Endothelial cell of umbilical vein (primary cell): ENCODE measurements around the gene MAP3K4. TPM values are rescaled to one million over a fixed set of nuclear protein-coding genes. Genes with fewer than 3 reads are reported as not detected.

Experiments
- BruUV-seq: library from RNA; stranded (reverse); fragments of 400-500 nt; replicated peaks from 2 replicates; lab custom pipeline; 2021; lab: Mats Ljungman, UMichigan
- CTCF ChIA-PET: fragments of 300-600, 350-600 bp; sonication (Branson Sonifier 250); formaldehyde crosslinking; loops from one replicate; lab custom pipeline; 2021; ENCODE audit warnings: antibody characterized with exemption, inconsistent platforms; lab: Charles Lee
- POLR2A ChIA-PET: fragments of 300-600, 350-600 bp; sonication (Branson Sonifier 250); formaldehyde crosslinking; loops from one replicate; lab custom pipeline; 2021; ENCODE audit warnings: antibody characterized with exemption, inconsistent platforms; lab: Charles Lee
- DNase-seq: peaks from one replicate; pipeline ENCODE4 v3.0.0-alpha.2; 2011; ENCODE audit warnings: low read depth, low spot score
- FAIRE-seq: peaks from 2 replicates; lab custom pipeline; 2011; peaks lifted over from hg19 to GRCh38; lab: Jason Lieb, UNC
- H2AFZ ChIP-seq: 2 replicates; pipeline ENCODE4 v1.6.0; 2012; ENCODE audit warnings: low read depth, low read length, control low read depth, inconsistent platforms
- H3K27ac ChIP-seq: 2 replicates; pipeline ENCODE4 v1.5.1; 2011; ENCODE audit warnings: low read depth, mild to moderate bottlenecking, control low read depth, low read length, moderate library complexity; ENCODE audit not compliant: insufficient read depth
- H3K27me3 ChIP-seq, 2 experiments: 2 replicates each; pipeline versions ENCODE4 v1.6.0 to v1.6.1; 2011; ENCODE audit warnings: low read length in 2 of 2, mixed read lengths in 1 of 2; ENCODE audit not compliant: control insufficient read depth in 2 of 2, insufficient read depth in 2 of 2
- H3K36me3 ChIP-seq, 2 experiments: 2 replicates in 1 of 2; 3 replicates in 1 of 2; pipeline ENCODE4 v1.5.1; 2011; ENCODE audit warnings: low read length in 2 of 2, mild to moderate bottlenecking in 1 of 2, moderate library complexity in 1 of 2; ENCODE audit not compliant: control insufficient read depth in 2 of 2, insufficient read depth in 2 of 2; ENCODE audit errors: extremely low read depth in 1 of 2
- H3K4me1 ChIP-seq: 3 replicates; pipeline ENCODE4 v1.5.1; 2011; ENCODE audit warnings: mild to moderate bottlenecking, low read length; ENCODE audit not compliant: control insufficient read depth, insufficient read depth; ENCODE audit errors: extremely low read depth
- H3K4me2 ChIP-seq: 2 replicates; pipeline ENCODE4 v1.6.1; 2011; ENCODE audit warnings: low read length, control low read depth, mixed read lengths; ENCODE audit not compliant: insufficient read depth
- H3K4me3 ChIP-seq, 3 experiments: fragments of 200-600 bp in 1 of 3; sonication (generic), shearing (Covaris generic) in 1 of 3; replicated peaks in 1 of 3; 2 replicates each; pipeline ENCODE4 v1.5.1; 2011 to 2016; ENCODE audit warnings: control low read depth in 3 of 3, low read length in 3 of 3, mild to moderate bottlenecking in 2 of 3, inconsistent platforms in 1 of 3, low read depth in 1 of 3, moderate library complexity in 1 of 3; ENCODE audit not compliant: insufficient read depth in 1 of 3
- H3K79me2 ChIP-seq: 2 replicates; pipeline ENCODE4 v1.6.0; 2012; ENCODE audit warnings: low read length, inconsistent platforms; ENCODE audit not compliant: control insufficient read depth, insufficient read depth
- H3K9ac ChIP-seq: replicated peaks from 2 replicates; pipeline ENCODE3; 2011; ENCODE audit warnings: low read length, control low read depth; ENCODE audit not compliant: insufficient read depth; ENCODE audit errors: extremely low read depth
- H3K9me1 ChIP-seq: replicated peaks from 3 replicates; pipeline ENCODE4 v1.6.0; 2011; ENCODE audit warnings: mild to moderate bottlenecking, low read length; ENCODE audit not compliant: control insufficient read depth, insufficient read depth; ENCODE audit errors: extremely low read depth
- H3K9me3 ChIP-seq: replicated peaks from 2 replicates; pipeline ENCODE4 v1.5.1; 2012; ENCODE audit warnings: low read length, inconsistent platforms; ENCODE audit not compliant: control insufficient read depth, insufficient read depth
- H4K20me1 ChIP-seq: replicated peaks from 2 replicates; pipeline ENCODE3; 2011; ENCODE audit warnings: mild to moderate bottlenecking, low read length; ENCODE audit not compliant: control insufficient read depth, insufficient read depth; ENCODE audit errors: extremely low read depth
- EZH2 ChIP-seq: IDR thresholded peaks from 2 replicates; pipeline ENCODE4 v1.6.1; 2012; ENCODE audit warnings: borderline replicate concordance, low read depth, mild to moderate bottlenecking, moderate library complexity, low read length, inconsistent platforms; ENCODE audit not compliant: severe bottlenecking
- FOS ChIP-seq: IDR thresholded peaks from 2 replicates; pipeline ENCODE4 v1.6.1; 2011; ENCODE audit warnings: mild to moderate bottlenecking, low read length, moderate library complexity, borderline replicate concordance; ENCODE audit not compliant: insufficient read depth
- GATA2 ChIP-seq: IDR thresholded peaks from 2 replicates; pipeline ENCODE4 v1.7.0; 2011; ENCODE audit warnings: low read depth, mild to moderate bottlenecking, moderate library complexity, mixed read lengths, low read length; ENCODE audit not compliant: insufficient read length, insufficient read depth
- JUN ChIP-seq: IDR thresholded peaks from 2 replicates; pipeline ENCODE4 v1.6.1; 2011; ENCODE audit warnings: borderline replicate concordance, low read depth; ENCODE audit not compliant: insufficient read length, insufficient read depth
- MAX ChIP-seq: IDR thresholded peaks from 2 replicates; pipeline ENCODE4 v1.6.1; 2011; ENCODE audit not compliant: insufficient read depth, insufficient read length
- MYC ChIP-seq: IDR thresholded peaks from one replicate; pipeline ENCODE4 v1.6.1; 2011; ENCODE audit warnings: mild to moderate bottlenecking, low read depth, low read length
- POLR2A ChIP-seq: IDR thresholded peaks from 2 replicates; pipeline ENCODE4 v1.6.1; 2012; ENCODE audit warnings: low read depth, mild to moderate bottlenecking, control low read depth, low read length
- POLR2AphosphoS5 ChIP-seq: IDR thresholded peaks from 2 replicates; pipeline ENCODE4 v1.6.1; 2012; ENCODE audit warnings: low read depth, mild to moderate bottlenecking, control low read depth, low read length, moderate library complexity; ENCODE audit not compliant: insufficient read depth
- dilution Hi-C: fragments of 300-500 bp; cut with MboI; formaldehyde crosslinking; loops from one replicate; pipeline ENCODE4 v1.15.0; 2019; ENCODE audit warnings: low sequenced_read_pairs; ENCODE audit not compliant: extremely low pct_ligation_motif_present
- intact Hi-C: fragments of 100-400 bp; cut with micrococcal nuclease; formaldehyde crosslinking; loops from one replicate; pipeline ENCODE4 v1.10.0; 2022
- polyA plus RNA-seq, 4 experiments: library from polyadenylated mRNA; depleted of rRNA in 3 of 4; stranded (reverse) in 3 of 4; unstranded in 1 of 4; fragments of >200 nt; gene quantifications; 2 replicates each; pipeline versions ENCODE4 v1.2.1 to v1.2.3, GENCODE V29; 2011 to 2012; ENCODE audit warnings: missing spikeins in 1 of 4
- total RNA-seq: library from RNA; stranded (reverse); gene quantifications from 2 replicates; pipeline ENCODE4 v1.2.3, GENCODE V29; 2021
- TF ChIP-seq, protein P1 (sequence below), 2 donors: IDR thresholded peaks; 1 replicate in 1 of 2; 2 replicates in 1 of 2; pipeline ENCODE4 v1.5.1; 2011; ENCODE audit warnings: low read length in 2 of 2, mild to moderate bottlenecking in 2 of 2, moderate library complexity in 2 of 2, control low read depth in 1 of 2, inconsistent platforms in 1 of 2, low read depth in 1 of 2; ENCODE audit not compliant: insufficient read depth in 1 of 2; ENCODE audit errors: extremely low read depth in 1 of 2

The MAP3K4 gene
- total and polyA plus RNA-seq, 2 donors (not counting 3 experiments of a cell fraction or from before 2014, with no cell fraction given) = 10.8 to 42.3 TPM

- H3K4me3 ChIP-seq = no peak overlapping the region
- POLR2A ChIA-PET = no interaction called here
- intact Hi-C loops = no loop called here
- H4K20me1 ChIP-seq = no peaks in the 10 kb centered on the region
- no peaks in the 10 kb centered on the region for H3K79me2 ChIP-seq
- no peaks in the 10 kb centered on the region for H3K36me3 ChIP-seq
- no peak for TF ChIP-seq GATA2
- no peak for TF ChIP-seq POLR2A
- TF ChIP-seq, protein P1, sequence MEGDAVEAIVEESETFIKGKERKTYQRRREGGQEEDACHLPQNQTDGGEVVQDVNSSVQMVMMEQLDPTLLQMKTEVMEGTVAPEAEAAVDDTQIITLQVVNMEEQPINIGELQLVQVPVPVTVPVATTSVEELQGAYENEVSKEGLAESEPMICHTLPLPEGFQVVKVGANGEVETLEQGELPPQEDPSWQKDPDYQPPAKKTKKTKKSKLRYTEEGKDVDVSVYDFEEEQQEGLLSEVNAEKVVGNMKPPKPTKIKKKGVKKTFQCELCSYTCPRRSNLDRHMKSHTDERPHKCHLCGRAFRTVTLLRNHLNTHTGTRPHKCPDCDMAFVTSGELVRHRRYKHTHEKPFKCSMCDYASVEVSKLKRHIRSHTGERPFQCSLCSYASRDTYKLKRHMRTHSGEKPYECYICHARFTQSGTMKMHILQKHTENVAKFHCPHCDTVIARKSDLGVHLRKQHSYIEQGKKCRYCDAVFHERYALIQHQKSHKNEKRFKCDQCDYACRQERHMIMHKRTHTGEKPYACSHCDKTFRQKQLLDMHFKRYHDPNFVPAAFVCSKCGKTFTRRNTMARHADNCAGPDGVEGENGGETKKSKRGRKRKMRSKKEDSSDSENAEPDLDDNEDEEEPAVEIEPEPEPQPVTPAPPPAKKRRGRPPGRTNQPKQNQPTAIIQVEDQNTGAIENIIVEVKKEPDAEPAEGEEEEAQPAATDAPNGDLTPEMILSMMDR (IDR thresholded peaks at IDR 0.05; ENCODE audit: extremely low read depth in 1 of 2, insufficient read depth in 1 of 2, low read depth in 1 of 2, low read length in 2 of 2) = no peak
- no peak for TF ChIP-seq FOS
- TF ChIP-seq MYC = no peak
- no peak for TF ChIP-seq EZH2
- no peak for TF ChIP-seq MAX
- TF ChIP-seq JUN = no peak
- no peak for TF ChIP-seq POLR2AphosphoS5
- no peak overlapping the region for H3K27ac ChIP-seq
- CTCF ChIA-PET = interaction anchor here (1.3 kb wide), 1 partner anchor 13 kb away, joined by 3 read pairs; no protein-coding TSS in a partner anchor
- H3K9me3 ChIP-seq = no peaks in the 10 kb centered on the region
- H3K4me1 ChIP-seq = no peaks in the 10 kb centered on the region
- H3K9me1 ChIP-seq = no peaks in the 10 kb centered on the region
- no peak overlapping the region for H3K9ac ChIP-seq
- dilution Hi-C loops = no loop called here
- DNase-seq (no peak), FAIRE-seq (no peak)
- H2AFZ ChIP-seq = no peak overlapping the region
- H3K4me2 ChIP-seq = no peak overlapping the region
- BruUV-seq = no TSS peak
- no peaks in the 10 kb centered on the region for H3K27me3 ChIP-seq
Measured at GRCh38 chr6:161057103-161058091, 65.8 kb downstream of the MAP3K4 start.
